BLaER1 treated with 17β-estradiol and CSF1 and Interleukin-3, amounts not matched to agents 10 nM and 100 nM (cell line): ENCODE measurements around the gene STK32C.
"Not testable (repeated sequence)": the region's sequence is repeated elsewhere in the genome, so short reads cannot be mapped to it uniquely, and the experiment has no call there.

Experiments used
- H3K27ac ChIP-seq, 11 experiments: shearing (Covaris generic); formaldehyde crosslinking; 2 replicates each; pipeline ENCODE4 v1.8.1; 2022
- H3K27me3 ChIP-seq, 11 experiments: shearing (Covaris generic); formaldehyde crosslinking; 2 replicates each; pipeline ENCODE4 v1.8.1; 2022
- H3K36me3 ChIP-seq, 11 experiments: shearing (Covaris generic); formaldehyde crosslinking; 2 replicates each; pipeline ENCODE4 v1.8.1; 2022
- H3K4me1 ChIP-seq, 10 experiments: shearing (Covaris generic); formaldehyde crosslinking; 2 replicates each; pipeline ENCODE4 v1.8.1; 2022
- H3K4me2 ChIP-seq, 11 experiments: shearing (Covaris generic); formaldehyde crosslinking; 2 replicates each; pipeline ENCODE4 v1.8.1; 2022
- H3K4me3 ChIP-seq, 10 experiments: shearing (Covaris generic); formaldehyde crosslinking; 2 replicates each; pipeline ENCODE4 v1.8.1; 2022
- H3K9ac ChIP-seq, 11 experiments: shearing (Covaris generic); formaldehyde crosslinking; 2 replicates each; pipeline ENCODE4 v1.8.1; 2022
- H3K9me3 ChIP-seq, 11 experiments: shearing (Covaris generic); formaldehyde crosslinking; replicated peaks in 1 of 11; 2 replicates each; pipeline ENCODE4 v1.8.1; 2022
- H4K20me1 ChIP-seq, 11 experiments: shearing (Covaris generic); formaldehyde crosslinking; 2 replicates each; pipeline ENCODE4 v1.8.1; 2022
- Cebpa-rat ChIP-seq, 11 experiments: shearing (Covaris generic); IDR thresholded peaks; 2 replicates each; pipeline ENCODE4 v1.8.1; 2022

Gene STK32C

GRCh38 chr10:132319853-132320653 lies 12.3 kb upstream of the STK32C start:
- Histone ChIP-seq H3K4me3 (0 out of 20 replicates have a peak overlapping the region, but pooled peaks of 1 of the 10 experiments have one; percentile 32), H3K4me2 (peak overlapping the region in 10 of 11 experiments; percentile 0 to 85 (median 56); a peak in 16 of 22 replicates), H3K27ac (peak overlapping the region in 9 of 11 experiments; percentile 24 to 88 (median 68); a peak in 17 of 22 replicates)

GRCh38 chr10:132317477-132317876 lies 9.7 kb upstream of the STK32C start:
- H3K27me3 ChIP-seq, H3K4me3 ChIP-seq, H3K36me3 ChIP-seq, H4K20me1 ChIP-seq, H3K4me2 ChIP-seq, H3K27ac ChIP-seq, H3K9ac ChIP-seq: not testable (repeated sequence)
- peaks cover 13 to 20% (median 17%) of the 10 kb centered on the region in 11 experiments for H3K9me3 ChIP-seq
- peaks cover 0 to 36% (median 23%) of the 10 kb centered on the region in 10 experiments; a peak in 17 of 20 replicates for H3K4me1 ChIP-seq

More at GRCh38 chr10:132319853-132320653, 12.3 kb upstream of the STK32C start:
- peak in 2 of 11 experiments; percentile 19 to 53; a peak in 1 of 22 replicates for TF ChIP-seq Cebpa-rat (IDR thresholded peaks at IDR 0.05)
- Histone ChIP-seq H4K20me1 (peaks cover 0 to 20% (median 0%) of the 10 kb centered on the region in 11 experiments; a peak in 6 of 22 replicates), H3K9me3 (no peaks in the 10 kb centered on the region; a peak in 1 of 22 replicates), H3K4me1 (peaks cover 0 to 53% (median 32%) of the 10 kb centered on the region in 10 experiments; a peak in 17 of 20 replicates), H3K36me3 (peaks cover 12 to 21% (median 17%) of the 10 kb centered on the region in 11 experiments; a peak in 21 of 22 replicates), H3K9ac (peak overlapping the region in 7 of 11 experiments; percentile 13 to 72 (median 37); a peak in 11 of 22 replicates), H3K27me3 (no peaks in the 10 kb centered on the region)

GRCh38 chr10:132316133-132316532 lies 8.4 kb upstream of the STK32C start:
- Histone ChIP-seq H3K27ac (no peak overlapping the region), H3K4me3 (no peak overlapping the region), H3K9me3 (peaks cover 13 to 20% (median 17%) of the 10 kb centered on the region in 11 experiments), H3K4me2 (peak overlapping the region in 1 of 11 experiments; percentile 18; a peak in 1 of 22 replicates), H3K4me1 (peaks cover 0 to 31% (median 20%) of the 10 kb centered on the region in 10 experiments; a peak in 16 of 20 replicates), H3K27me3 (no peaks in the 10 kb centered on the region), H4K20me1 (no peaks in the 10 kb centered on the region; a peak in 1 of 22 replicates), H3K36me3 (peaks cover 0 to 8% (median 0%) of the 10 kb centered on the region in 11 experiments; a peak in 3 of 22 replicates), H3K9ac (no peak overlapping the region)
- no peak for TF ChIP-seq Cebpa-rat (IDR thresholded peaks at IDR 0.05)

GRCh38 chr10:132314881-132315280 lies 7.1 kb upstream of the STK32C start:
- H3K36me3 ChIP-seq, H3K27me3 ChIP-seq, H3K27ac ChIP-seq, H3K4me2 ChIP-seq, H4K20me1 ChIP-seq, H3K9ac ChIP-seq, H3K4me3 ChIP-seq: not testable (repeated sequence)
- Histone ChIP-seq H3K4me1 (peaks cover 10 to 28% (median 17%) of the 10 kb centered on the region in 10 experiments), H3K9me3 (peaks cover 13 to 20% (median 17%) of the 10 kb centered on the region in 11 experiments)

GRCh38 chr10:132314336-132314735 lies 6.6 kb upstream of the STK32C start:
- H3K9me3 ChIP-seq: peaks cover 13 to 20% (median 17%) of the 10 kb centered on the region in 11 experiments
- H4K20me1 ChIP-seq: peaks cover 0 to 4% (median 0%) of the 10 kb centered on the region in 11 experiments; a peak in 1 of 22 replicates
- H3K4me3 ChIP-seq: no peak overlapping the region
- peaks cover 0 to 8% (median 0%) of the 10 kb centered on the region in 11 experiments; a peak in 3 of 22 replicates for H3K36me3 ChIP-seq
- no peak overlapping the region for H3K4me2 ChIP-seq
- no peak overlapping the region for H3K9ac ChIP-seq
- TF ChIP-seq Cebpa-rat (IDR thresholded peaks at IDR 0.05): no peak
- H3K27me3 ChIP-seq: peaks cover 0 to 10% (median 1%) of the 10 kb centered on the region in 11 experiments; a peak in 11 of 22 replicates
- H3K27ac ChIP-seq: no peak overlapping the region
- peaks cover 6 to 28% (median 16%) of the 10 kb centered on the region in 10 experiments for H3K4me1 ChIP-seq

GRCh38 chr10:132313865-132314264 lies 6.1 kb upstream of the STK32C start:
- Histone ChIP-seq H3K4me3 (no peak overlapping the region), H3K27ac (no peak overlapping the region), H3K9me3 (peaks cover 13 to 20% (median 17%) of the 10 kb centered on the region in 11 experiments), H3K4me1 (peaks cover 3 to 30% (median 19%) of the 10 kb centered on the region in 10 experiments), H3K36me3 (peaks cover 0 to 8% (median 0%) of the 10 kb centered on the region in 11 experiments; a peak in 3 of 22 replicates), H4K20me1 (peaks cover 0 to 9% (median 0%) of the 10 kb centered on the region in 11 experiments; a peak in 1 of 22 replicates), H3K9ac (no peak overlapping the region), H3K4me2 (no peak overlapping the region), H3K27me3 (peaks cover 0 to 15% (median 6%) of the 10 kb centered on the region in 11 experiments; a peak in 12 of 22 replicates)
- TF ChIP-seq Cebpa-rat (IDR thresholded peaks at IDR 0.05): no peak

- Histone ChIP-seq H3K9ac (no peak overlapping the region), H4K20me1 (peaks cover 0 to 10% (median 0%) of the 10 kb centered on the region in 11 experiments; a peak in 1 of 22 replicates), H3K4me3 (no peak overlapping the region), H3K27me3 (peaks cover 0 to 18% (median 11%) of the 10 kb centered on the region in 11 experiments; a peak in 12 of 22 replicates), H3K36me3 (peaks cover 0 to 8% (median 0%) of the 10 kb centered on the region in 11 experiments; a peak in 3 of 22 replicates), H3K27ac (no peak overlapping the region), H3K9me3 (peaks cover 13 to 20% (median 17%) of the 10 kb centered on the region in 11 experiments), H3K4me2 (no peak overlapping the region), H3K4me1 (peaks cover 6 to 34% (median 24%) of the 10 kb centered on the region in 10 experiments)
- no peak for TF ChIP-seq Cebpa-rat (IDR thresholded peaks at IDR 0.05)
Measured at GRCh38 chr10:132313305-132313704, 5.6 kb upstream of the STK32C start.

GRCh38 chr10:132311338-132311939 lies 3.7 kb upstream of the STK32C start:
- Histone ChIP-seq H4K20me1 (peaks cover 0 to 21% (median 8%) of the 10 kb centered on the region in 11 experiments; a peak in 15 of 22 replicates), H3K9me3 (peaks cover 15 to 25% (median 18%) of the 10 kb centered on the region in 11 experiments), H3K27ac (no peak overlapping the region), H3K4me2 (peak overlapping the region in 3 of 11 experiments; percentile 10 to 20 (median 18); a peak in 4 of 22 replicates), H3K36me3 (peaks cover 0 to 8% (median 0%) of the 10 kb centered on the region in 11 experiments; a peak in 3 of 22 replicates), H3K4me3 (no peak overlapping the region), H3K4me1 (peaks cover 11 to 44% (median 34%) of the 10 kb centered on the region in 10 experiments), H3K9ac (no peak overlapping the region), H3K27me3 (peaks cover 13 to 31% (median 24%) of the 10 kb centered on the region in 11 experiments)
- no peak for TF ChIP-seq Cebpa-rat (IDR thresholded peaks at IDR 0.05)
